ENCODE results near the gene KIAA0232. TPM values are rescaled to one million over a fixed set of nuclear protein-coding genes. Genes with fewer than 3 reads are reported as not detected.

Gene KIAA0232
- total and polyA plus RNA-seq, 11 donors = 20.0 to 78.4 (median 67.7) TPM

GRCh38 chr4:6875431-6875831 lies 92.9 kb downstream of the KIAA0232 start:
- 34 to 57% (median 51%) methylated on average over 4 of the region's 4 CpGs for WGBS, 4 donors
- ATAC-seq = peak; percentile 40 to 90 (median 70)
- peak in 2 of 5 donors; percentile 70 to 72 for DNase-seq
- H3K9me3 ChIP-seq = no peaks in the 10 kb centered on the region
- peaks cover 0 to 42% (median 23%) of the 10 kb centered on the region in 12 donors for H3K4me1 ChIP-seq
- H3K27me3 ChIP-seq = no peaks in the 10 kb centered on the region
- peaks cover 0 to 96% (median 84%) of the 10 kb centered on the region in 9 donors for H3K36me3 ChIP-seq
- no peak overlapping the region for H3K4me3 ChIP-seq
- TF ChIP-seq, protein P1, sequence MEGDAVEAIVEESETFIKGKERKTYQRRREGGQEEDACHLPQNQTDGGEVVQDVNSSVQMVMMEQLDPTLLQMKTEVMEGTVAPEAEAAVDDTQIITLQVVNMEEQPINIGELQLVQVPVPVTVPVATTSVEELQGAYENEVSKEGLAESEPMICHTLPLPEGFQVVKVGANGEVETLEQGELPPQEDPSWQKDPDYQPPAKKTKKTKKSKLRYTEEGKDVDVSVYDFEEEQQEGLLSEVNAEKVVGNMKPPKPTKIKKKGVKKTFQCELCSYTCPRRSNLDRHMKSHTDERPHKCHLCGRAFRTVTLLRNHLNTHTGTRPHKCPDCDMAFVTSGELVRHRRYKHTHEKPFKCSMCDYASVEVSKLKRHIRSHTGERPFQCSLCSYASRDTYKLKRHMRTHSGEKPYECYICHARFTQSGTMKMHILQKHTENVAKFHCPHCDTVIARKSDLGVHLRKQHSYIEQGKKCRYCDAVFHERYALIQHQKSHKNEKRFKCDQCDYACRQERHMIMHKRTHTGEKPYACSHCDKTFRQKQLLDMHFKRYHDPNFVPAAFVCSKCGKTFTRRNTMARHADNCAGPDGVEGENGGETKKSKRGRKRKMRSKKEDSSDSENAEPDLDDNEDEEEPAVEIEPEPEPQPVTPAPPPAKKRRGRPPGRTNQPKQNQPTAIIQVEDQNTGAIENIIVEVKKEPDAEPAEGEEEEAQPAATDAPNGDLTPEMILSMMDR (IDR thresholded peaks at IDR 0.05) = no peak
- TF ChIP-seq POLR2A (IDR thresholded peaks at IDR 0.05) = no peak
- H3K27ac ChIP-seq = peak overlapping the region in 3 of 12 donors; percentile 13 to 41 (median 23)
- intact Hi-C loops (cut with DNase I) = loop anchor here in 5 of 10 donors (2.0 kb wide), 3 partner anchors 93 to 157 kb away; partner anchors contain the start of gene KIAA0232 (in 1 of the 5)

DNA sequence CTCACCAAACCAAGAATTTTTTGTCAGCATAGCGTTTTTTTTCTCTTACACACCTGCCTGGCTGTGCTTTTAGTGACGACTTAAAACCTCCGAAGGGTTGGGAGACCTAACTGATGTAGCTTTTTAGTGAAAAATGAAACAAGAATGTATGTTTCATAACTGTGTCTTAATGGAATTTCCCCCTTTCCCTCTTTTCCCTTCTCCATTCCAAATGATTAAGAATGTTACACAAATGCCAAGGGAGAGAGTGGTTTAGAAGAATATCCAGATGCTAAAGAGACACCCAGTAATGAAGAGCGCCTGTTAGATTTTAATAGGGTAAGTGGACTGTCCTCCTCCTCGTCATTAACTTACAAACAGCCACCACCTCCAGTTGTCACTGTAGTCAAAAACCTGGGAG lies 93.9 kb downstream of the KIAA0232 start:
- TF ChIP-seq, protein P1 (IDR thresholded peaks at IDR 0.05) = no peak
- no peak for TF ChIP-seq POLR2A (IDR thresholded peaks at IDR 0.05)
- Histone ChIP-seq H3K27ac (no peak overlapping the region), H3K9me3 (no peaks in the 10 kb centered on the region), H3K27me3 (no peaks in the 10 kb centered on the region), H3K36me3 (peaks cover 0 to 96% (median 91%) of the 10 kb centered on the region in 9 donors), H3K4me3 (no peak overlapping the region), H3K4me1 (peaks cover 0 to 39% (median 17%) of the 10 kb centered on the region in 12 donors)
- DNase-seq = no peak
- no peak for ATAC-seq
- WGBS, 4 donors = 85 to 94% (median 90%) methylated on average over 5 of the region's 5 CpGs
- intact Hi-C loops (cut with DNase I) = loop anchor here in 1 of 10 donors (2.0 kb wide), 1 partner anchor 156 kb away; no protein-coding TSS in a partner anchor

- 93 to 97% (median 95%) methylated on average over 14 of the region's 14 CpGs for WGBS, 4 donors
- peaks cover 0 to 33% (median 16%) of the 10 kb centered on the region in 12 donors for H3K4me1 ChIP-seq
- ATAC-seq (no peak), DNase-seq (no peak)
- intact Hi-C loops (cut with DNase I) = loop anchor here in 1 of 10 donors (2.0 kb wide), 1 partner anchor 156 kb away; no protein-coding TSS in a partner anchor
- peaks cover 0 to 96% (median 91%) of the 10 kb centered on the region in 9 donors for H3K36me3 ChIP-seq
- TF ChIP-seq, protein P1 (IDR thresholded peaks at IDR 0.05) = no peak
- no peak for TF ChIP-seq POLR2A (IDR thresholded peaks at IDR 0.05)
- no peaks in the 10 kb centered on the region for H3K27me3 ChIP-seq
- no peak overlapping the region for H3K27ac ChIP-seq
- no peak overlapping the region for H3K4me3 ChIP-seq
- no peaks in the 10 kb centered on the region for H3K9me3 ChIP-seq
Observed at GRCh38 chr4:6877067-6877466, 94.5 kb downstream of the KIAA0232 start.

- DNase-seq = no peak
- Histone ChIP-seq H3K9me3 (no peaks in the 10 kb centered on the region), H3K27ac (no peak overlapping the region), H3K27me3 (no peaks in the 10 kb centered on the region), H3K4me3 (no peak overlapping the region), H3K36me3 (peaks cover 0 to 96% (median 91%) of the 10 kb centered on the region in 9 donors), H3K4me1 (peaks cover 0 to 28% (median 15%) of the 10 kb centered on the region in 12 donors)
- no peak for TF ChIP-seq POLR2A (IDR thresholded peaks at IDR 0.05)
- TF ChIP-seq, protein P1 (IDR thresholded peaks at IDR 0.05) = no peak
- WGBS, 4 donors = 74 to 86% (median 80%) methylated on average over 11 of the region's 11 CpGs
- no peak for ATAC-seq
- intact Hi-C loops (cut with DNase I) = no loop called here
Observed at GRCh38 chr4:6878451-6879059, 96.0 kb downstream of the KIAA0232 start.
